ENCODE data around the gene USP51. TPM values are rescaled to one million over a fixed set of nuclear protein-coding genes. Genes with fewer than 3 reads are reported as not detected.
A peak's percentile ranks its signal among the peaks of the same experiment; 100 is the strongest.

Gene USP51
- total and polyA plus RNA-seq, 2 of the 13 experiments (the other 11 are each of a cell fraction or from before 2014, with no cell fraction given), result not detected

GRCh38 chrX:55490974-55491373 is 1.3 kb upstream of the USP51 start:
- ATAC-seq, result no peak

GRCh38 chrX:55490121-55490520 is 473 bp upstream of the USP51 start:
- no peak overlapping the region for H3K27ac ChIP-seq (ENCODE audit: extremely low read length, insufficient read depth, low read length)
- H3K36me3 ChIP-seq (replicated peaks in 1 of 2; ENCODE audit: control insufficient read depth in 1 of 2, insufficient read depth in 2 of 2, low read length in 2 of 2), result no peaks in the 10 kb centered on the region
- no peaks in the 10 kb centered on the region for H4K20me1 ChIP-seq (ENCODE audit: insufficient read depth, low read length)
- no peaks in the 10 kb centered on the region for H3K4me1 ChIP-seq (ENCODE audit: insufficient read depth, low read length)
- ChIA-PET POLR2A (no interaction called here), CTCF (ENCODE audit: low intra/inter-chr PET ratio, low total read pairs) (no interaction called here)
- H2AFZ ChIP-seq (ENCODE audit: low read length), result no peak overlapping the region
- no peak for FAIRE-seq
- in situ Hi-C loops (cut with HindIII; ENCODE audit: extremely low pct_ligation_motif_present, low pct_unique_long_range_greater_than_20kb), result no loop called here
- H3K27me3 ChIP-seq (ENCODE audit: control insufficient read depth in 1 of 2, insufficient read depth in 2 of 2, low read length in 2 of 2), result no peaks in the 10 kb centered on the region
- DNase-seq (ENCODE audit: low spot score), result no peak
- intact Hi-C loops (cut with micrococcal nuclease; ENCODE audit: unreplicated experiment), result no loop called here
- no peaks in the 10 kb centered on the region for H3K9me3 ChIP-seq (ENCODE audit: low read length)
- H3K4me2 ChIP-seq (ENCODE audit: low read depth, low read length), result no peak overlapping the region
- no peaks in the 10 kb centered on the region for H3K79me2 ChIP-seq (ENCODE audit: insufficient read depth, low read length)
- BruUV-seq (replicated peaks), result no TSS peak
- WGBS (ENCODE audit: low lambda C conversion rate), result 63% methylated on average over 4 of the region's 4 CpGs
- H3K9ac ChIP-seq (ENCODE audit: insufficient read depth, low read depth, low read length), result no peak overlapping the region
- H3K4me3 ChIP-seq (replicated peaks in 1 of 3; ENCODE audit: insufficient read depth in 1 of 3, low read depth in 2 of 3, low read length in 3 of 3), result no peak overlapping the region
- no peak for ATAC-seq
- TF ChIP-seq LBX2 (CRISPR knock-in tag; IDR thresholded peaks at IDR 0.05; ENCODE audit: borderline replicate concordance) (no peak), ZNF407 (CRISPR knock-in tag; IDR thresholded peaks at IDR 0.05; ENCODE audit: not compliant biosample characterization) (no peak), HMG20B (CRISPR knock-in tag; conservative IDR thresholded peaks at IDR 0.05) (no peak), ZNF777 (CRISPR knock-in tag; IDR thresholded peaks at IDR 0.05) (no peak)

More at GRCh38 chrX:55490974-55491373, 1.3 kb upstream of the USP51 start:
- no peak overlapping the region for H3K27ac ChIP-seq (ENCODE audit: extremely low read length, insufficient read depth, low read length)
- H3K4me2 ChIP-seq (ENCODE audit: low read depth, low read length), result no peak overlapping the region
- no peak overlapping the region for H3K4me3 ChIP-seq (replicated peaks in 1 of 3; ENCODE audit: insufficient read depth in 1 of 3, low read depth in 2 of 3, low read length in 3 of 3)
- in situ Hi-C loops (cut with HindIII; ENCODE audit: extremely low pct_ligation_motif_present, low pct_unique_long_range_greater_than_20kb), result no loop called here
- DNase-seq (ENCODE audit: low spot score), result no peak
- ChIA-PET POLR2A (no interaction called here), CTCF (ENCODE audit: low intra/inter-chr PET ratio, low total read pairs) (no interaction called here)
- no TSS peak for BruUV-seq (replicated peaks)
- no peak overlapping the region for H3K9ac ChIP-seq (ENCODE audit: insufficient read depth, low read depth, low read length)
- H3K79me2 ChIP-seq (ENCODE audit: insufficient read depth, low read length), result no peaks in the 10 kb centered on the region
- H3K36me3 ChIP-seq (replicated peaks in 1 of 2; ENCODE audit: control insufficient read depth in 1 of 2, insufficient read depth in 2 of 2, low read length in 2 of 2), result no peaks in the 10 kb centered on the region
- no peak overlapping the region for H2AFZ ChIP-seq (ENCODE audit: low read length)
- no peaks in the 10 kb centered on the region for H4K20me1 ChIP-seq (ENCODE audit: insufficient read depth, low read length)
- FAIRE-seq, result no peak
- H3K9me3 ChIP-seq (ENCODE audit: low read length), result no peaks in the 10 kb centered on the region
- 55% methylated on average over 4 of the region's 4 CpGs for WGBS (ENCODE audit: low lambda C conversion rate)
- intact Hi-C loops (cut with micrococcal nuclease; ENCODE audit: unreplicated experiment), result no loop called here
- TF ChIP-seq NKX3-1 (CRISPR knock-in tag; IDR thresholded peaks at IDR 0.05), result no peak
- TF ChIP-seq MAFK (conservative IDR thresholded peaks at IDR 0.05 in 1 of 2, IDR thresholded peaks at IDR 0.05 in 1 of 2; ENCODE audit: low read length in 2 of 2), result peak; percentile 64 to 89
- TF ChIP-seq MAFF (IDR thresholded peaks at IDR 0.05; ENCODE audit: low read depth, low read length), result peak; percentile 84
- no peaks in the 10 kb centered on the region for H3K4me1 ChIP-seq (ENCODE audit: insufficient read depth, low read length)
- H3K27me3 ChIP-seq (ENCODE audit: control insufficient read depth in 1 of 2, insufficient read depth in 2 of 2, low read length in 2 of 2), result no peaks in the 10 kb centered on the region

Measured in HepG2 (cell line).